Caco-2 (cell line): ENCODE results near the gene MTREX. TPM values are rescaled to one million over a fixed set of nuclear protein-coding genes. Genes with fewer than 3 reads are reported as not detected.

Experiments
- BruUV-seq: library from RNA; stranded (reverse); fragments of 400-500 nt; replicated peaks from 2 replicates; lab custom pipeline; 2021; lab: Mats Ljungman, UMichigan
- CTCF ChIA-PET: fragments of 300-600 bp; sonication (Branson Sonifier 250); formaldehyde crosslinking; loops from one replicate; lab custom pipeline; 2022; ENCODE audit warnings: antibody characterized with exemption; lab: Charles Lee
- POLR2A ChIA-PET: fragments of 300-600 bp; sonication (Branson Sonifier 250); formaldehyde crosslinking; loops from one replicate; lab custom pipeline; 2022; ENCODE audit warnings: antibody characterized with exemption; lab: Charles Lee
- DNase-seq, 2 experiments: peaks; one replicate each; pipeline versions ENCODE4 v3.0.0 to v3.0.0-alpha.2; 2020 to 2022
- H3K27me3 ChIP-seq: replicated peaks from 2 replicates; pipeline ENCODE4 v1.6.0; 2011; ENCODE audit warnings: low read length; ENCODE audit not compliant: control insufficient read depth, insufficient read depth
- H3K36me3 ChIP-seq: 2 replicates; pipeline ENCODE4 v1.5.1; 2011; ENCODE audit warnings: low read length; ENCODE audit not compliant: control insufficient read depth, insufficient read depth
- H3K4me1 ChIP-seq: fragments of 250-450 bp; sonication (Bioruptor Pico); 2 replicates; pipeline ENCODE4 v1.5.1; 2020; ENCODE audit warnings: mild to moderate bottlenecking
- H3K4me3 ChIP-seq: 2 replicates; pipeline ENCODE4 v1.5.1; 2011; ENCODE audit warnings: low read depth, mild to moderate bottlenecking, control low read depth, low read length
- H3K9me3 ChIP-seq: fragments of 250-450 bp; sonication (Bioruptor Pico); 2 replicates; pipeline ENCODE4 v1.5.1; 2020; ENCODE audit warnings: mild to moderate bottlenecking, moderate library complexity
- H3K27ac Mint-ChIP-seq: one replicate; pipeline ENCODE4 v1.8.0; 2022; ENCODE audit warnings: mixed read lengths; ENCODE audit not compliant: unreplicated experiment
- H3K27me3 Mint-ChIP-seq: one replicate; pipeline ENCODE4 v1.8.0; 2022; ENCODE audit warnings: mixed read lengths; ENCODE audit not compliant: insufficient read depth, unreplicated experiment
- H3K36me3 Mint-ChIP-seq: one replicate; pipeline ENCODE4 v1.8.0; 2022; ENCODE audit warnings: mild to moderate bottlenecking, mixed read lengths; ENCODE audit not compliant: insufficient read depth, unreplicated experiment
- H3K4me1 Mint-ChIP-seq: one replicate; pipeline ENCODE4 v1.8.0; 2022; ENCODE audit warnings: low read depth, mixed read lengths; ENCODE audit not compliant: unreplicated experiment
- H3K4me3 Mint-ChIP-seq: one replicate; pipeline ENCODE4 v1.8.0; 2022; ENCODE audit warnings: mild to moderate bottlenecking, moderate library complexity, mixed read lengths; ENCODE audit not compliant: unreplicated experiment
- H3K9me3 Mint-ChIP-seq: one replicate; pipeline ENCODE4 v1.8.0; 2022; ENCODE audit warnings: mixed read lengths; ENCODE audit not compliant: unreplicated experiment
- intact Hi-C: fragments of 100-400 bp; cut with micrococcal nuclease; formaldehyde crosslinking; loops from one replicate; pipeline ENCODE4 v1.10.0; 2022; ENCODE audit not compliant: unreplicated experiment
- total RNA-seq: library from RNA; stranded (reverse); gene quantifications from 2 replicates; pipeline ENCODE4 v1.2.3, GENCODE V29; 2022
- TF ChIP-seq, protein P1 (sequence below), 2 experiments: fragments of 200-600 bp in 1 of 2; IDR thresholded peaks; 1 replicate in 1 of 2; 2 replicates in 1 of 2; pipeline versions ENCODE4 v1.5.1 to v1.8.0; 2011 to 2022; ENCODE audit warnings: antibody characterized with exemption in 1 of 2, control low read depth in 1 of 2, inconsistent platforms in 1 of 2, low read depth in 1 of 2, low read length in 1 of 2, mild to moderate bottlenecking in 1 of 2, moderate library complexity in 1 of 2; ENCODE audit not compliant: insufficient read depth in 1 of 2, severe bottlenecking in 1 of 2, unreplicated experiment in 1 of 2

The MTREX gene
- total RNA-seq, 1 experiment from 2014 or later = 83.7 TPM

DNA sequence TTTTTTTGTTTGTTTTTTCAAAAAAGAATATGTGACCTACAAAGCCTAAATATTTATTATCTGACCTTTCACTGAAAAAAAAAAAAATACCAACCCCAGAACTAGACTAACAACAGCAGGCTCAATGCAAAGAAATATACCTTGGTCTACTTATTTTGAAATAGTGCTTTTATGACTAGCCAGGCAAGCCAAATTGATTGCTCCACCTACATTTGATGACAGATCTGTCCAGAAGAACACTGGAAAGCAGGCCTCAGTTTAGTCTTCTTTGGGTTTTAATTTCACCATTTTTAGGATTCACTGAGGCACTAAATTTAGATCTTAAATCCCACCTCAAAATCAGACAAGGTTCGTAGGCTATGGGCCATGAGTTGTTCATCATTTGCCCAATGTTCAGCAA lies 129.7 kb downstream of the MTREX start:
- peaks cover 2% of the 10 kb centered on the region for H3K36me3 ChIP-seq
- intact Hi-C loops = no loop called here
- peaks cover under 1% of the 10 kb centered on the region; the same call in 1 of the 2 replicates for H3K9me3 ChIP-seq
- DNase-seq = no peak
- no peaks in the 10 kb centered on the region for H3K27me3 ChIP-seq
- H3K4me1 ChIP-seq = peaks cover 18% of the 10 kb centered on the region
- no peak overlapping the region for H3K4me3 Mint-ChIP-seq
- H3K27ac Mint-ChIP-seq = peak overlapping the region; percentile 28
- H3K4me3 ChIP-seq = no peak overlapping the region
- ChIA-PET POLR2A (no interaction called here), CTCF (no interaction called here)
- H3K36me3 Mint-ChIP-seq = peaks cover 69% of the 10 kb centered on the region
- H3K9me3 Mint-ChIP-seq = peaks cover 16% of the 10 kb centered on the region
- TF ChIP-seq, protein P1, sequence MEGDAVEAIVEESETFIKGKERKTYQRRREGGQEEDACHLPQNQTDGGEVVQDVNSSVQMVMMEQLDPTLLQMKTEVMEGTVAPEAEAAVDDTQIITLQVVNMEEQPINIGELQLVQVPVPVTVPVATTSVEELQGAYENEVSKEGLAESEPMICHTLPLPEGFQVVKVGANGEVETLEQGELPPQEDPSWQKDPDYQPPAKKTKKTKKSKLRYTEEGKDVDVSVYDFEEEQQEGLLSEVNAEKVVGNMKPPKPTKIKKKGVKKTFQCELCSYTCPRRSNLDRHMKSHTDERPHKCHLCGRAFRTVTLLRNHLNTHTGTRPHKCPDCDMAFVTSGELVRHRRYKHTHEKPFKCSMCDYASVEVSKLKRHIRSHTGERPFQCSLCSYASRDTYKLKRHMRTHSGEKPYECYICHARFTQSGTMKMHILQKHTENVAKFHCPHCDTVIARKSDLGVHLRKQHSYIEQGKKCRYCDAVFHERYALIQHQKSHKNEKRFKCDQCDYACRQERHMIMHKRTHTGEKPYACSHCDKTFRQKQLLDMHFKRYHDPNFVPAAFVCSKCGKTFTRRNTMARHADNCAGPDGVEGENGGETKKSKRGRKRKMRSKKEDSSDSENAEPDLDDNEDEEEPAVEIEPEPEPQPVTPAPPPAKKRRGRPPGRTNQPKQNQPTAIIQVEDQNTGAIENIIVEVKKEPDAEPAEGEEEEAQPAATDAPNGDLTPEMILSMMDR (IDR thresholded peaks at IDR 0.05; ENCODE audit: insufficient read depth in 1 of 2, low read depth in 1 of 2, low read length in 1 of 2, severe bottlenecking in 1 of 2, unreplicated experiment in 1 of 2) = no peak
- H3K27me3 Mint-ChIP-seq = no peaks in the 10 kb centered on the region
- peaks cover 20% of the 10 kb centered on the region for H3K4me1 Mint-ChIP-seq
- no TSS peak for BruUV-seq

DNA sequence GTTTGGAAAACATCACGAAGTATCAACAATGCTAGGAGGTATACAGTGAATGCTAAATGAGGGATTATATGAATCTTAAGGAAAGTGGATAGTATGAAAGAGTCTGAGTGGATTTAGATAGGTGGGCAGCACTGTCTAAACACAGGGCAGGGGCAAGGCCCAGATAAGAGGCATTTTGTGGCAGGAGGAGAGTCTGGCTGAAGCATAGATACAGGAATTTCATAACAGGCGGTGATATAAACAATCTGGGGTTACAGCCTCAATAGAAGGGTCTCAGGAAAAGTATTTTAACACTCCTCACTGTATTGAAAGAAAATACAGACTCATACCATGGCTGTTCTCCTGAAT lies 130.0 kb downstream of the MTREX start:
- DNase-seq = no peak
- no peak overlapping the region for H3K4me3 Mint-ChIP-seq
- TF ChIP-seq, protein P1 (IDR thresholded peaks at IDR 0.05; ENCODE audit: insufficient read depth in 1 of 2, low read depth in 1 of 2, low read length in 1 of 2, severe bottlenecking in 1 of 2, unreplicated experiment in 1 of 2) = no peak
- no peaks in the 10 kb centered on the region for H3K9me3 ChIP-seq
- peak overlapping the region; percentile 28 for H3K27ac Mint-ChIP-seq
- BruUV-seq = no TSS peak
- H3K36me3 Mint-ChIP-seq = peaks cover 65% of the 10 kb centered on the region
- ChIA-PET POLR2A (no interaction called here), CTCF (no interaction called here)
- H3K4me1 Mint-ChIP-seq = peaks cover 20% of the 10 kb centered on the region
- H3K4me3 ChIP-seq = no peak overlapping the region
- peaks cover 16% of the 10 kb centered on the region for H3K9me3 Mint-ChIP-seq
- H3K36me3 ChIP-seq = peaks cover 2% of the 10 kb centered on the region
- intact Hi-C loops = no loop called here
- H3K27me3 ChIP-seq = no peaks in the 10 kb centered on the region
- H3K4me1 ChIP-seq = peaks cover 18% of the 10 kb centered on the region
- no peaks in the 10 kb centered on the region for H3K27me3 Mint-ChIP-seq

DNA sequence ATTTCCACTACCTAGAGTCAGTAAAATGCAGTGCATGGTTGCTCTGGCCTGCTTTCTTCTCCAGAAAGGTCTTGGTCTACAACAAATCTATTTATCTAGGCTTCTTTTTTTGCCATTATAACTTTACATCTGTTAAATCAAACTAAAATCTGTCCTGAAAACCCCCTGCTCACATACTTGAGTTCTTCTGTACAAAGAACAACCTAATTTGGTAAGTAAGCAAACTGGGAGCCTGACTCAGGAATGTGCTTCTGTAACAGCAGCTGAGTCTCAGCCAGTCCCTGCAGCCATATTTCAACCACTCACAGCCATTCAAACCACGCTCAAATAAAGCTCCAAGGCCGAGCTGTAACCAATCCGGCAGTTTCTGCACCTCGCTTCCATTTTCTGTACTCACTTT lies 131.2 kb downstream of the MTREX start:
- Mint-ChIP-seq H3K4me1 (peaks cover 20% of the 10 kb centered on the region), H3K4me3 (no peak overlapping the region), H3K9me3 (peaks cover 16% of the 10 kb centered on the region), H3K27ac (peak overlapping the region; percentile 28), H3K36me3 (peaks cover 53% of the 10 kb centered on the region), H3K27me3 (no peaks in the 10 kb centered on the region)
- intact Hi-C loops = no loop called here
- Histone ChIP-seq H3K27me3 (no peaks in the 10 kb centered on the region), H3K36me3 (peaks cover 2% of the 10 kb centered on the region), H3K4me1 (peaks cover 18% of the 10 kb centered on the region), H3K4me3 (no peak overlapping the region), H3K9me3 (no peaks in the 10 kb centered on the region)
- BruUV-seq = TSS peak; percentile 27
- DNase-seq = peak in 1 of 2 experiments; percentile 19
- ChIA-PET POLR2A (interaction anchor here (0.7 kb wide), 1 partner anchor 126 kb away, joined by 5 read pairs; no protein-coding TSS in a partner anchor), CTCF (interaction anchor here (0.6 to 1.0 kb wide), 3 partner anchors 253 to 553 kb away, joined by 4 read pairs; no protein-coding TSS in a partner anchor)
- TF ChIP-seq, protein P1 (IDR thresholded peaks at IDR 0.05; ENCODE audit: insufficient read depth in 1 of 2, low read depth in 1 of 2, low read length in 1 of 2, severe bottlenecking in 1 of 2, unreplicated experiment in 1 of 2) = no peak
